ENCODE data around the gene PTPN5. TPM values are rescaled to one million over a fixed set of nuclear protein-coding genes. Genes with fewer than 3 reads are reported as not detected.

Gene PTPN5
- total RNA-seq, 3 donors from 2014 or later: 0.59 to 2.2 (median 1.3) TPM

DNA sequence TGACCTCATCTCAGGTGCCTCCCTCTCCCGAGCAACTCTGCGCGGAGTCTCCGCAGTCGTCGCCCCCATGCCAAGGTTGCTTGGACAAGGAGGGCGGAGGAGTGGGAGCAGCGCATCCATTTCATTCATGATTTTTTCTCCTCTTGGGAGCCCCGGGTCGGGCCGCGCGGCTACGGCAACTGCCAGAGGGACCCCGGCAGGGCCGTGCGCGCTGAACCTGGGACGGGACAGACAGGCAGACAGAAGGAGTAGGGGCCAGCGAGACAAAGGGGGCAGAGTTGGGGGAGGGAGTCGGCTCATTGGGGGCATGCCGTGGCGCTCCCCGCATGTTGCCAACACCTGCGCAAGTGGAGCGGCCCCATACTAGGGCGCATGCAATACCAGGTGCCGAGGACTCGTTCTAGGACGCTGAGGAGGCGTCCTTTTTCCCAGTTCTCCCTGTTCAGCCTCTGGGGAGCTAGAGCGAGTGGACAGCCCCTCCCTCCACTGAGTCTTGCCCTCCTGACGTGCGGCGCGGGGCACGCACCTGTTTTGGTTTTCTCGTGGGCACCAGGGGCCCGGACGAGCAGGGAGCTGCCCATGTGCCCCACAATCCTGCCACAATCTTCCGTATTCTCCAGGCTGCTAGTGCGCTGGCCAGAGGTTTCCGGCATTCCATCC is 501 bp upstream of the PTPN5 start:
- Histone ChIP-seq H3K27me3 (peaks cover 0 to 65% of the 10 kb centered on the region in 2 donors), H3K4me3 (peak overlapping the region; percentile 31 to 64 (median 41)), H3K36me3 (no peaks in the 10 kb centered on the region), H3K4me1 (peaks cover 0 to 5% of the 10 kb centered on the region in 2 donors), H3K27ac (no peak overlapping the region), H3K9me3 (no peaks in the 10 kb centered on the region)
- no peak for TF ChIP-seq POLR2A (IDR thresholded peaks at IDR 0.05)
- TF ChIP-seq, protein P1, sequence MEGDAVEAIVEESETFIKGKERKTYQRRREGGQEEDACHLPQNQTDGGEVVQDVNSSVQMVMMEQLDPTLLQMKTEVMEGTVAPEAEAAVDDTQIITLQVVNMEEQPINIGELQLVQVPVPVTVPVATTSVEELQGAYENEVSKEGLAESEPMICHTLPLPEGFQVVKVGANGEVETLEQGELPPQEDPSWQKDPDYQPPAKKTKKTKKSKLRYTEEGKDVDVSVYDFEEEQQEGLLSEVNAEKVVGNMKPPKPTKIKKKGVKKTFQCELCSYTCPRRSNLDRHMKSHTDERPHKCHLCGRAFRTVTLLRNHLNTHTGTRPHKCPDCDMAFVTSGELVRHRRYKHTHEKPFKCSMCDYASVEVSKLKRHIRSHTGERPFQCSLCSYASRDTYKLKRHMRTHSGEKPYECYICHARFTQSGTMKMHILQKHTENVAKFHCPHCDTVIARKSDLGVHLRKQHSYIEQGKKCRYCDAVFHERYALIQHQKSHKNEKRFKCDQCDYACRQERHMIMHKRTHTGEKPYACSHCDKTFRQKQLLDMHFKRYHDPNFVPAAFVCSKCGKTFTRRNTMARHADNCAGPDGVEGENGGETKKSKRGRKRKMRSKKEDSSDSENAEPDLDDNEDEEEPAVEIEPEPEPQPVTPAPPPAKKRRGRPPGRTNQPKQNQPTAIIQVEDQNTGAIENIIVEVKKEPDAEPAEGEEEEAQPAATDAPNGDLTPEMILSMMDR (IDR thresholded peaks at IDR 0.05): no peak
- no peak for TF ChIP-seq POLR2AphosphoS5 (IDR thresholded peaks at IDR 0.05)
- intact Hi-C loops (cut with DNase I; ENCODE audit: low total_unique reads): no loop called here
- DNase-seq (ENCODE audit: low spot score in 2 of 2): no peak

DNA sequence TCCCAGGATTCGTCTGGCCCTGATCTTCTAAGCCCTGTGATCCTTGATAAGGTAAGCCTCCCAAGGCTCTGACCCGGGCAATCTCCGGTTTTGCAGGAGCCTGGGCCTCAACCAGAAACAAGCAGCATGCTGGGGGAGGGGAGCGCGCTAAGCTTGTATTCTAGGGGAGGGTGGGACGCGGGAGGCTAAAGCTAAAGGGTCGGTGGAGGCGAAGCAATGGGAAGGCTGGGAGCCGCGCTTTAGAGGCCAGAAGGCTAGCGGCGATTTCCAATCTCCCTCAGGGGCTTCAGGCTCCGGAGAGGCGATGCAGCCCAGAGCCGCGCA is 753 bp downstream of the PTPN5 start:
- TF ChIP-seq, protein P1 (IDR thresholded peaks at IDR 0.05): no peak
- TF ChIP-seq POLR2A (IDR thresholded peaks at IDR 0.05): no peak
- no peak for TF ChIP-seq POLR2AphosphoS5 (IDR thresholded peaks at IDR 0.05)
- Histone ChIP-seq H3K9me3 (no peaks in the 10 kb centered on the region), H3K4me1 (peaks cover 0 to 5% of the 10 kb centered on the region in 2 donors), H3K36me3 (no peaks in the 10 kb centered on the region), H3K27ac (no peak overlapping the region), H3K4me3 (peak overlapping the region; percentile 31 to 64 (median 41)), H3K27me3 (peaks cover 0 to 65% of the 10 kb centered on the region in 2 donors)
- DNase-seq (ENCODE audit: low spot score in 2 of 2): no peak
- intact Hi-C loops (cut with DNase I; ENCODE audit: low total_unique reads): no loop called here

DNA sequence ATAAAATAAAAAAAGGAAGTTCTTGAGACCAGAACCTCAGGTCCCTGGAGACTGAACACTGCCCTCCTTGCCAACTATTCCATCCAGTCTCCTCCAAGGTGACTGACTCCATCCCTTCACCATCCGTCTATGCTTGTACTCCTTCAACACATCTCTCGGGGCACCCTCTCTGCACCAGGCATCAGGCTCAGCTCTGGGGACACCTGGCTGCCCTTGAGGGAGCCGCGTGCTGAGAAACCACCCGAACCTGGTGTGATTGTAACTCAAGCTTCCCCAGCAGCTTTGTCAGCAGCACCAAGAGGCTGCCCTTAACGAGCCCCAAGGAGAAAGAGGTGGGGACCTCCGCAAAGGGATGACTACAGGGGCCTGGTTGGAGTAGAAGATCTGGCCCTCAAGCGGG is 1.7 kb downstream of the PTPN5 start:
- peaks cover 0 to 63% of the 10 kb centered on the region in 2 donors for H3K27me3 ChIP-seq
- intact Hi-C loops (cut with DNase I; ENCODE audit: low total_unique reads): no loop called here

GRCh38 chr11:18785411-18785810 is 6.2 kb downstream of the PTPN5 start:
- no peak overlapping the region for H3K27ac ChIP-seq
- no peak for DNase-seq (ENCODE audit: low spot score in 2 of 2)
- no peak overlapping the region for H3K4me3 ChIP-seq
- no peaks in the 10 kb centered on the region for H3K9me3 ChIP-seq
- H3K27me3 ChIP-seq: peaks cover 0 to 22% of the 10 kb centered on the region in 2 donors
- TF ChIP-seq, protein P1 (IDR thresholded peaks at IDR 0.05): no peak
- no peak for TF ChIP-seq POLR2AphosphoS5 (IDR thresholded peaks at IDR 0.05)
- TF ChIP-seq POLR2A (IDR thresholded peaks at IDR 0.05): no peak
- H3K36me3 ChIP-seq: no peaks in the 10 kb centered on the region
- intact Hi-C loops (cut with DNase I; ENCODE audit: low total_unique reads): no loop called here
- no peaks in the 10 kb centered on the region for H3K4me1 ChIP-seq

More for the DNA sequence above, 1.7 kb downstream of the PTPN5 start:
- H3K36me3 ChIP-seq: no peaks in the 10 kb centered on the region
- no peaks in the 10 kb centered on the region for H3K9me3 ChIP-seq
- no peak overlapping the region for H3K4me3 ChIP-seq
- TF ChIP-seq POLR2A (IDR thresholded peaks at IDR 0.05) (no peak), POLR2AphosphoS5 (IDR thresholded peaks at IDR 0.05) (no peak)
- TF ChIP-seq, protein P1 (IDR thresholded peaks at IDR 0.05): no peak
- H3K4me1 ChIP-seq: peaks cover 0 to 5% of the 10 kb centered on the region in 2 donors
- no peak overlapping the region for H3K27ac ChIP-seq
- no peak for DNase-seq (ENCODE audit: low spot score in 2 of 2)

DNA sequence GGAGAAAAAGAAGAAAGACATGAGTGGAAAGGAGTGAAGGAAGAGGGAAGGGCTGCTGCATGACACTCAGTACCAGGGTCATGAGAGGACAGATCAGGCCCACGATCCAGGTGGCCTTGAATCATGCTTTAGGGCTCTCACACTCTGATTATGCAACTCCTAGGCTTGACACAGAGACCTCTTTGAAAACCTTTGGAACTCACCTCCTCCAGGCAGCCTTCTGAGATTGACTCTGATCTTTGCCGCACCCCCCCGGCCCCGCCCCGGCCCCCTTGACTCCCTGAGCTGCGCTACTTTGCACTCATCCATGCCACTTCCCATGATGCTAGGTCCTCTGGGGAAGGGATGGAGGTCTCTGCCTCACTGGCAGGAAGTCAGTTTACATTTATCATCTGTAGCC is 10.7 kb downstream of the PTPN5 start:
- no peak overlapping the region for H3K27ac ChIP-seq
- no peak for TF ChIP-seq POLR2AphosphoS5 (IDR thresholded peaks at IDR 0.05)
- intact Hi-C loops (cut with DNase I; ENCODE audit: low total_unique reads): loop anchor here (5.0 kb wide), 1 partner anchor 506 kb away; no protein-coding TSS in a partner anchor

More for the DNA sequence above, 10.7 kb downstream of the PTPN5 start:
- H3K27me3 ChIP-seq: no peaks in the 10 kb centered on the region
- no peak for DNase-seq (ENCODE audit: low spot score in 2 of 2)
- no peaks in the 10 kb centered on the region for H3K9me3 ChIP-seq
- H3K36me3 ChIP-seq: no peaks in the 10 kb centered on the region
- no peaks in the 10 kb centered on the region for H3K4me1 ChIP-seq
- no peak overlapping the region for H3K4me3 ChIP-seq

All from breast epithelium (tissue), 4 donors.